ENCODE measurements around the gene MTX3. TPM values are rescaled to one million over a fixed set of nuclear protein-coding genes. Genes with fewer than 3 reads are reported as not detected.

Gene MTX3
- total RNA-seq, 1 donor from 2014 or later, result 21.8 TPM

GRCh38 chr5:79982136-79982535 lies 8.9 kb downstream of the MTX3 start:
- DNase-seq, result no peak

GRCh38 chr5:79976759-79977515 lies 14.1 kb downstream of the MTX3 start:
- DNase-seq, result no peak

GRCh38 chr5:79975422-79975821 lies 15.6 kb downstream of the MTX3 start:
- no peak for DNase-seq

- DNase-seq, result no peak
Measured at GRCh38 chr5:79974886-79975285, 16.2 kb downstream of the MTX3 start.

- DNase-seq, result no peak
Measured at GRCh38 chr5:79973996-79974395, 17.1 kb downstream of the MTX3 start.

GRCh38 chr5:79973511-79973910 lies 17.6 kb downstream of the MTX3 start:
- DNase-seq, result no peak

GRCh38 chr5:79971156-79971555 lies 19.9 kb downstream of the MTX3 start:
- no peak for DNase-seq

GRCh38 chr5:79966448-79966847 lies 24.6 kb downstream of the MTX3 start:
- DNase-seq, result no peak

GRCh38 chr5:79964136-79964535 lies 26.9 kb downstream of the MTX3 start:
- DNase-seq, result no peak

- DNase-seq, result no peak
Measured at GRCh38 chr5:79963261-79964061, 27.6 kb downstream of the MTX3 start.

GRCh38 chr5:79962575-79963222 lies 28.4 kb downstream of the MTX3 start:
- no peak for DNase-seq

GRCh38 chr5:79961716-79962574 lies 29.1 kb downstream of the MTX3 start:
- no peak for DNase-seq

- DNase-seq, result no peak
Measured at GRCh38 chr5:79959407-79959806, 31.7 kb downstream of the MTX3 start.

GRCh38 chr5:79955941-79956670 lies 35.0 kb downstream of the MTX3 start:
- DNase-seq, result no peak

- DNase-seq, result no peak
Measured at GRCh38 chr5:79955356-79955895, 35.6 kb downstream of the MTX3 start.

- DNase-seq, result no peak
Measured at GRCh38 chr5:79954620-79955019, 36.4 kb downstream of the MTX3 start.

- DNase-seq, result no peak
Measured at GRCh38 chr5:79947567-79947966, 43.5 kb downstream of the MTX3 start.

GRCh38 chr5:79938468-79938867 lies 52.6 kb downstream of the MTX3 start:
- no peak for DNase-seq

- DNase-seq, result no peak
Measured at GRCh38 chr5:79936646-79937216, 54.3 kb downstream of the MTX3 start.

- no peak for DNase-seq
Measured at GRCh38 chr5:79936002-79936645, 54.9 kb downstream of the MTX3 start.
